HG03469 (cell line): ENCODE measurements around the gene HID1.
"Not testable (repeated sequence)": the region's sequence is repeated elsewhere in the genome, so short reads cannot be mapped to it uniquely, and the experiment has no call there.

Source experiments
- ATAC-seq: cut with Tn5 transposase; IDR thresholded peaks from one replicate; pipeline ENCODE4 v1.9.1; 2021; ENCODE audit warnings: mild to moderate bottlenecking, moderate library complexity, moderate number of reproducible peaks; ENCODE audit not compliant: unreplicated experiment

The HID1 gene

GRCh38 chr17:74972107-74972972, at the start of gene HID1:
TSS of gene HID1 (minus strand) at chr17:74972759. CDS start at chr17:74972656, 103 bp downstream.
- ATAC-seq, result no peak

GRCh38 chr17:75020331-75021110, 48.0 kb upstream of the HID1 start:
- no peak for ATAC-seq

- ATAC-seq, result no peak
These were observed 47.2 kb upstream of the HID1 start for GRCh38 chr17:75019710-75020109.

GRCh38 chr17:75019146-75019545, 46.6 kb upstream of the HID1 start:
- ATAC-seq, result no peak

- ATAC-seq, result no peak
These were observed 40.6 kb upstream of the HID1 start for GRCh38 chr17:75013092-75013559.

GRCh38 chr17:75012346-75013091, 40.0 kb upstream of the HID1 start, which contains the start of gene MRPL58:
TSS of gene MRPL58 (plus strand) at chr17:75012670. CDS start at chr17:75012687, 17 bp downstream.
- peak; percentile 64 for ATAC-seq

GRCh38 chr17:75012096-75012345, 39.5 kb upstream of the HID1 start:
- ATAC-seq, result no peak

- no peak for ATAC-seq
These were observed 39.0 kb upstream of the HID1 start for GRCh38 chr17:75011401-75012095.

- no peak for ATAC-seq
These were observed 38.3 kb upstream of the HID1 start for GRCh38 chr17:75010683-75011400.

- ATAC-seq, result no peak
These were observed 36.7 kb upstream of the HID1 start for GRCh38 chr17:75009139-75009724.

- ATAC-seq, result no peak
These were observed 35.8 kb upstream of the HID1 start for GRCh38 chr17:75008373-75008772.

GRCh38 chr17:75006653-75007052, 34.1 kb upstream of the HID1 start:
- ATAC-seq, result no peak

- not testable (repeated sequence) for ATAC-seq
These were observed 33.5 kb upstream of the HID1 start for GRCh38 chr17:75006084-75006483.

- ATAC-seq, result no peak
These were observed 32.7 kb upstream of the HID1 start for GRCh38 chr17:75005291-75005690.

- ATAC-seq, result no peak
These were observed 31.8 kb upstream of the HID1 start for GRCh38 chr17:75004371-75004770.

- ATAC-seq, result no peak
These were observed 31.4 kb upstream of the HID1 start for GRCh38 chr17:75003957-75004355.

- no peak for ATAC-seq
These were observed 30.8 kb upstream of the HID1 start for GRCh38 chr17:75003070-75003956.
